Stimulated activated CD4-positive, alpha-beta T cell treated with anti-CD3 and anti-CD28 coated beads, Interleukin-2, amount 100 ng/mL, for 48 hours (primary cell): Measurements from ENCODE around the gene BPIFB2.
"Not testable (repeated sequence)": the region's sequence is repeated elsewhere in the genome, so short reads cannot be mapped to it uniquely, and the experiment has no call there.

Source experiments
- DNase-seq, 2 donors: peaks; one replicate each; pipeline ENCODE4 v3.0.0-alpha.2; 2020

BPIFB2 gene

DNA sequence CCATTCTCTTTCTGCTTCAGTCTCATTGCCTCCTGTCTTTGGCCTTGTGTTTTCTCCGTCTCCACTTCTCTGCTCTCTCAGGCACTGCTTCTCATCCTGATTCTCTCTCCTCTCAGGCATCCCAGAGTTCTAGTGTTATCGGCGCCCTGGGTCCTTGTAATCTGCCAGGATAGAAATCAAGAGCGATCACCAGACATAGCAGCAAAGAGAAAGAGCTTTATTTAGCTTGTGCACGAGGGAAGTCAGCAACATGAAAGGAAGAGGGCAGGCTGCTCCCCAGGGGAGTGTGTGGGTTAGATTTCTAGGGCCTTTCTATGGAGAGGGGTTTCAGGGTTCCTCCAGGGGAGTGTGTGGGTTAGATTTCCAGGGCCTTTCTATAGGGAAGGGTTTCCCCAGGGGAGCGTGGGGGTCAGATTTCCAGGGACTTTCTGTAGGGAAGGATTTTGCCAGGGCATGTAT is 35.8 kb upstream of the BPIFB2 start:
- no peak for DNase-seq

DNA sequence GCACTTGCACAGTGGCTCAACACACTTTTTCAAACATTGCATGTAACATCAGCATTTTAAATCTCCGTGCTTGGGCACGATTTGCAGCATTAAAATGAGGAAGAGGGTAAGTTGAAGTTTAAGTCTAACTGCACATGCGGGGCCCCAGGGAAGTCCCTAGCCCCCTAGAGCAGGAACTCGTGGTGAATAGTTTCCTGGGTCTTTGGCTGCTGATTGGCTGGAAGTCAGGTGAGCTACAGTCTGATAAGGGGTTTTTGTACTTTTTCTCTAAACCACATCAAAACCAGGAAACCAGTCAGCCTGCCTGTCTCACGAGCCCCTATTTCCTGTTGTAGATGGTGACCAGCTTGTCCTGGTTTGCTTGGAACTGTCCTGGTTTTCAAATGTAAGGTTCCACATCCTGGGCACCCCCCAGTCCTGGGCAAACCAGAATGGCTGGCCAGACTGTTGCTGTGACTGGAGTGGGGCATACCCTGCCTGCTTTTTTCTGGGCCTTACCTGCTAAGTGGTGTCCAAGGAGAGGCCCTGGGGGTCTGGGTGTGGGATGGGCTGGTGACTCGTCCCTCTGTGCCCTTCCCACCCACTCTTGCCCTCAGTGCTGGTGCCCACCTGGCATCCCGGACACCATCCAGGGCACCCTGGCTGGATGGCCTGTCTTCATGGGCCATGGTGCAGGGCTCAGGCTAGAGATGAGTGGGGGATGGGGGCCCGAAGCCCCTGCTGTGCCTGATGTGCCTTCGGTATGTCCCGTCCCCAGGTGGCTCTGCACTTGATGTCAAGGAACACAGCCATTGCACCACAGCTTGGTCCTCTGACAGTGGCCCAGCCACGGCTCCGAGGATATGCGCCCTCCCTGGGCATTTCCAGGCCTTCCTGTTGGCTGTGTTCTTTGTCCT is 35.1 kb upstream of the BPIFB2 start:
- peak; percentile 58 to 64 for DNase-seq

DNA sequence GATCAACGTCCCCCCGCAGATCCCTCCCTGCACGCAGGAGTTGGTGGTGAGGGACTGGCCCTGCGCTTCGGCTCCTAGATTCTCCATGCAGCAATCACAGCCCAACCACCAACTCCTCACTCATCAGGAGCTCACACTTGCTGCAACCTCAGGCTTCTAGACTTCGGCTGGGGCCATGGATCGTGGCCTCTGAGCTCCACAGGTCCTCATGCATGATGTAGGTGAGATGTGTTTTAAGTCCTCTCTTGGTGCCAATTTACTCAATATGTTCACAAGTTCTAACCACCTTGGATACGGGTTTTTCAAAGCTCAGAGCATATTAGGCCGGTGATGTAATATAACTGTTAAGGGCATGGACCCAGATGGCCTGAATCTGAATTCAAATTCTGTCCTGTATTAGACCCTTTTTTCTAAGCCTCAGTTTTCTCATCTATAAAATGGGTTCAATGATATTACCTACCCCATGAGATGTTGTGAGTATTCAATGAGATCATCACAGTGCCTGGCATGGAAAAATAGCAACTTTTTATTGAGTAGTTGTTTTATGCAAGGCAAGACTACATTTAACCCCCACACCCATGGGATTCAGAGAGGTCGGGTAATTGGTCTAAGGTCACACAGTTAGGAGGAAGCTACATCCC is 34.3 kb upstream of the BPIFB2 start:
- no peak for DNase-seq

DNA sequence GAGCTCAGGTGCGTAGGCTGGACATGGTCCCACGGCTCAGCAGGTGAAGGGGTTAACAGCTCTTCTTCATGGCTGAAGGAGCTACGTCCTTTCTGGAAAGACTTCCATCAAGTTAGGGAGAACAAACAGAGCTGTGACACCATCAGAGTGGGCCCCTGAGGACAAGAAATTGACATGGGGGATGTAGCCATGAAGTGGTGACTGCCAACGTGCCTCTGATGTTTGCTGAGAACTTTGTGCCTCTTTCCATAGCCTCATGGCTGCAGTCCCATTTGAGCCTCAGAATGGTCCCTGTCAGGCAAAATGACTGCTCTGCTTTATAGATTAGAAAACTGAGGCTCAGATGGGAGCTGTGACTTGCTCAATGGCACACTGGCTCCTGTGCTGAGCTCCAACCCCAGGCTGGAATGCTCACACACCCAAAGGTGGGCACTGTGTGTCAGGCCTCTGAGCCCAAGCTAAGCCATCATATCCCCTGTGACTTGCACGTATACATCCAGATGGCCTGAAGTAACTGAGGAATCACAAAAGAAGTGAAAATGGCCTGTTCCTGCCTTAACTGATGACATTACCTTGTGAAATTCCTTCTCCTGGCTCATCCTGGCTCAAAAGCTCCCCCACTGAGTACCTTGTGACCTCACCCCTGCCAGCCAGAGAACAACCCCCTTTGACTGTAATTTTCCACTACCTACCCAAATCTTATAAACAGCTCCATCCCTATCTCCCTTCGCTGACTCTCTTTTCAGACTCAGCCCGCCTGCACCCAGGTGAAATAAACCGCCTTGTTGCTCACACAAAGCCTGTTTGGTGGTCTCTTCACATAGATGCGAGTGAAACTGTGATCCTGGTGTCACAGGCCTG is 33.1 kb upstream of the BPIFB2 start:
- not testable (repeated sequence) for DNase-seq

DNA sequence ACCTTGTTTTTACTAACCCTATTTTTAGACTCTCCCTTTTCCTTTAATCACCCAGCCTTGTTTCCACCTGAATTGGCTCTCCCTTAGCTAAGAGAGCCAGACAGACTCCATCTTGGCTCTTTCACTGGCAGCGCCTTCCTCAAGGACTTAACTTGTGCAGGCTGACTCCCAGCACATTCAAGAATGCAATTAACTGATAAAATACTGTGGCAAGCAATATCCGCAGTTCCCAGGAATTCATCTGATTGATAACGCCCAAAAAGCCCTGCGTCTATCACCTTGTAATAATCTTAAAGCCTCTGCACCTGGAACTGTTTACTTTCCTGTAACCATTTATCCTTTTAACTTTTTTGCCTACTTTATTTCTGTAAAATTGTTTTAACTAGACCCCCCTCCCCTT is 32.4 kb upstream of the BPIFB2 start:
- not testable (repeated sequence) for DNase-seq

DNA sequence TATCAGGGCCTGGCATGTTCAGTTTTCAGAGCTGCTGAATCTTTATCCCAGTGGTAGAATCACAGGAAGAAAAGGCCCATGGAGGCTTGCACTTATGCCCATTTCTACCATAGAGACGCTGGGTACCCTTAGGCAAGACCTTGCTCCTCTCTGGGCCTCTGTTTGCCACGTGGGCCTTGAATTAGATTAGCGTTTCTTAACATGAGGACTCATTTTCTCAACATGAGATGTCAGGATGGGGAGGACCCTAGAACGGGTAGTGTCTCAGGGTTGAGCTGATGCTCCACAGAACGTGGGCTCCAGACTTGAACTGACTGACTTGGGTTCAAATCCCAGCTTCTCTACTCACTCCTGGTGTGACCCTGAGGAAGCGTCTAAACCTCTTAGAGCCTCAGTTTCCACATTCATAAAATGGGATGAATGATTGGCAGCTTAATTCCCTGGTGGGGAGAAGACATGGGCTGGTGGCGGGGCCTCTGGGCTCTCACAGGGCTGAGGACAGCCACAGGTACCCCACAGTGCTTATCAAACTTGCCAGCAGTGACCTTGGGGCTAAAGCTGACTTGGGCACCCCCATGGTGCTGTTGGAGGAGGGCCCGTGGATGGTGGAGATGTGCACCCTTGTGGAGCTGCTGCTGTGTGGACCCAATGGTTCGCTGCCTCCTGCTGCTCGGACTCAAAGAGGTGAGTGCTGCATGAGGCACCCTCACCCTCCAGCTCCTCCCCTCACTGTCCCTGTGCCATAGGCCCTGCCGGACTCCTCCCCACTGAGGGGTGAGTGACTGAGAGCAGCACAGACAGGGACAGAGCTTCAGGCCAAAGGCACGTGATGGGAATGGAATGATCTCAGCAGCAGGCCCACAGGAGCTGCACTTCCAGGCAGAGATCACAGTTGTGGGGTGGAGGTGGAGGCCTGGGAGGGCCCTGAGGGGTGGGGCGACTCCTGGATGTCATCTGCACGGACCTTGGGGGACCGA is 31.5 kb upstream of the BPIFB2 start:
- DNase-seq, result no peak

DNA sequence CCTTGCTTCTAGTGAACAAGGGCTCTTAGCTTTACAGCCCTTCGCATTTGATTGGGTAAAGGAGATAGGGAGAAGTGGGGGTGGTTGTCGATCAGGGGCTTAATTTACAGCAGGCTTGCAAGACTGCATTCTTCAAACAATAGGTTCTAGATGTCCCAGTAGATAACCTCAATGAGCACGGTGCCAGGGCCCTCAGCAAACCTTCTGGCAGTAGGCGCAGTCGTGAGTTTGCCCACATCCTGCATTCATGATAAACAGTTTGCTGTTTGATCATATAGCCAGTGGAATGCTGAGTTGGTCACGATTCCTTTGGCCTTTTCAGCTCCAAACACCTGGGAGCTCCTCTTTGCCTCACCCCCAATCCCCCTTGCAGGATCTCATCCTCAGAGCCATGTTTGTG is 30.8 kb upstream of the BPIFB2 start:
- DNase-seq, result no peak

DNA sequence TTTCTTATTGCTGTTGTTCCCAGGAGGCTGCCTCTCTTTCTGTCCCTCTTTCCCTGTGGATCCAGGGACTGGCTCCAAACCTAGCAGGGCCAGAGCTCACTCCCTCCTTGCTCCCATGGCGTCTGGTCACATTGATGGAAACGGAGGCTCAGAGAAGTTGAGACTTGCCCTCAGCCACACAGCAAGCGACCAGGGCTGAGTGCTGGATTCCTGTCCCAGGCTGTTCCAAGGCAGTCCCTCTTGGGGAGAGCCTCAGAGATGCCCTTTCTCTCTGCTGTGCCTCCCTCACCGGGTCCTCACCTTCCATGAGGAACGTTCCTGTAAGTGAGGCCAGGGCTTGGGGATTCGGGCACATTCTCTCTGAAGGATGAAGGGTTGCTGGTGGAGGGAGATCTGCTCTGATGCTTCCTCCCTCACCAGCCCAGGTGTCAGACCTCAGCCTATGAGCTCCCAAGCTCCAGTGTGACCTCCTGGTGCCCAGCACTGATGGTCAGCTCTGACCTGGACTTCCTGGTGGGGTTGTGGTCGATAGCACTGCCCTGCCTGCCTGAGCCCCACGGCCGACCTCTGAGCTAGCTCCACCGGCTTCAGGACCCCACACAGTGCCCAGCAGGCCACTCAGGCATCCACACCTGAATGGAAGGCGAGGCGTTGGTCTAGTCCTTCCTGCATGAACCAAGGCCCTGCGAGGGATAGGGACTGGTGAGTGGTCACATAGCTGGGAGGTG is 30.1 kb upstream of the BPIFB2 start:
- DNase-seq, result no peak

DNA sequence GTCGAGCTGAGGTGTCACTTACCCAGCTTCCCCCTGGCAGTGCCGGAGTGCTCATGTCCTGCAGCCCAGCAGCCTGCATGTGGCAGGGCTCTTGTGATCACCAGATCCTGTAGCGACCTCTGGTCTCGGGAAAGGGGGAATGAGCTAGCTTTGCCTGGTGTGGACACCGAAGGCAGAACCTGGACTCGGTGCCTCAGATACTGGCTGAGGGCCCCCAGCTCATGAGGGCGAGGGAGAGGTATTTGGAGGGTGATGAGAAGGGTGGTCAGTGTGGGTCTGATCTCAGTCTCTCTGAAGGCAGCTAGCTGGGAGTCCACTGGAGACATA is 29.5 kb upstream of the BPIFB2 start:
- DNase-seq, result no peak

DNA sequence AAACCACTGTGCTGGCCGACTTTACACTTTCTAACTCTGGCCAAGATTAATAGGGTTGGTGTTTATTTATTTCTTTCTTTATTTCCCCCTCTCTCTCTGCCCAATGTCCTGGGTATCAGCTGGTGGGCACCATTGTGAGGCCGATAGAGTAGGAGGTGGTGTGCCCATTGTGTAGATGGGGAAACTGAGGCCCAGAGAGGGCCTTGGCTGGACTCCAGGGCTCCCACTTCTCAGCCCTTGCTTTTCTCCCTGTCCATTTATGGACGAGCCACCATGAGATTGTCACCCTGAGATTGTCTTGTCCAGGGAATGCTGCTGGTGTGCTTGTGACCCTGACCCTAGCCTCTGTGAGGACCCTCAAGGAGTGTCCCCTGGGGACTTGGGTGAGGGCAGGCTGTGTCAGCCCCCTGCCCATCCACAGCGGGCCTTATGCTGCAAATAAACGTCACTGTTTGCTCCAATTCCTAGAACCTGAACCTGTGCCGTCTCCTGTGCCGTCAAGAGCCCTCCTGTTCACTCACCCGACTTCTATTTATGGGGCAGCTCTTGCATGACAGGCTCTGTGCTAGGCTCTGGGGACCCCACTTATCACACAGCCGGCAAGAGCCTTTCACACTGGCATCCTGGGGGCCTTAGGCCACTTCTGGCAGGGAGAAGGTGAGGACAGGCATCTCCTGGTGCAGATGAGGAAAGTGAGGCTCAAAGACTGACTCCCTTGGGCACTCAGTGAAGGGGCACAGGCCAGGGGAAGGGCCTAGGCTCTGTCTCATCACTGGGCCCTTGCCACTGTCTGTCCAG is 28.1 kb upstream of the BPIFB2 start:
- no peak for DNase-seq

DNA sequence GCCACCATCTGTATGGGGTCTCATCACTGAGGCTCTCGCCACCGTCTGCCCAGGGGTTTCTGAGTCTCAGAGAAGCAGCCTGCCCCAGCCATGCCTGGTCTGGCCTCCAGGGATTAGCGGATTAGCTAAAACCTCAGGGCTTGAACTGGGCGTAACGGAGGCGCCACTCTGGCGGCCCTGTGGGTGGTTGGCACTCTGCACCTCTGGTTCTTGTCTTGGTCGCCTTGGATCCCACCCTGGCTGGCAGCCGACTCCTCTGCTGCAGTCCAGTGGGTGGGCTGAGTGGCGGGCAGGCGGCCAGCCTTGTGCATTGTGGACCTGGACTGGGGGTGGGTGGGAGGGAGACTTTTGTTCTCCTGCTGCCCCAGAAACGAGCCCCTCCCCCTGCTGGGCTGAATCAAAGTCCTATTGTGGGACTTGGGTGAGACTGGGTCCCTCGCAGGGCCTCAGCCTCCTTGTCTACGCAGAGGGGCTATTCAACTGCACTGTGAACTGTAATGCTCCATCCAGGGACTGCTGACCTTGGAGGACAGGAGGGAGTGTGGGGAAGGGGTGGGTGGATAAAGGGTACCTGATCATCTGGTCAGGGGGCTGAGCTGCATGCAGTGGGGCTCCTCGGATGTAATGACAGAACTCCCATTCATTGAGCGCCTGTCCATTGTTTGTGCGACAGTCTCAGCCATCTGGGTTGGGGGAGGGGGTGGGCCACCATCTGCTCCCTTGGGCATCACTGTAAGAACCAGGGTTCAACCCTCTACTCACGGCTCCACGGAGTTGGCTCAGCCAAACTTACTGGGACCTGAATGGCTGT is 27.2 kb upstream of the BPIFB2 start:
- no peak for DNase-seq

DNA sequence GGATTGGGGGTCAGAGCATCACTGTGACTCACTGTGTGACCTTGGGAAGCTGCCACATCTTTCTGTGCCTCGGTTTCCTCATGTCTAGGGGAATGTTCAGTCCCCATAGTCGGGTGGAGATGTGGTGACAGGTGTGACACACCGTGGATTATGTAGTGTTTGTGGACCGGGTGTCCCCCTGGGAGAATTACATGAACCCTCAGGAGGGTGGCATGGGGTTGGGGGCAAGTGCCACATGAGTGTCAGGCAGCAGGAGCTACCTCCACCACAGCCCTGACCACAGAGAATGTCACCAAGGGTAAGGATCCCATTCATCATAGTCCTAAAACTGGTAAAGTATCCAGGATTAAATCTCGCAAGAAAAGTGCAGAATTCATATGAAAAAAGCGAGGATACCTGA is 26.5 kb upstream of the BPIFB2 start:
- DNase-seq, result no peak

DNA sequence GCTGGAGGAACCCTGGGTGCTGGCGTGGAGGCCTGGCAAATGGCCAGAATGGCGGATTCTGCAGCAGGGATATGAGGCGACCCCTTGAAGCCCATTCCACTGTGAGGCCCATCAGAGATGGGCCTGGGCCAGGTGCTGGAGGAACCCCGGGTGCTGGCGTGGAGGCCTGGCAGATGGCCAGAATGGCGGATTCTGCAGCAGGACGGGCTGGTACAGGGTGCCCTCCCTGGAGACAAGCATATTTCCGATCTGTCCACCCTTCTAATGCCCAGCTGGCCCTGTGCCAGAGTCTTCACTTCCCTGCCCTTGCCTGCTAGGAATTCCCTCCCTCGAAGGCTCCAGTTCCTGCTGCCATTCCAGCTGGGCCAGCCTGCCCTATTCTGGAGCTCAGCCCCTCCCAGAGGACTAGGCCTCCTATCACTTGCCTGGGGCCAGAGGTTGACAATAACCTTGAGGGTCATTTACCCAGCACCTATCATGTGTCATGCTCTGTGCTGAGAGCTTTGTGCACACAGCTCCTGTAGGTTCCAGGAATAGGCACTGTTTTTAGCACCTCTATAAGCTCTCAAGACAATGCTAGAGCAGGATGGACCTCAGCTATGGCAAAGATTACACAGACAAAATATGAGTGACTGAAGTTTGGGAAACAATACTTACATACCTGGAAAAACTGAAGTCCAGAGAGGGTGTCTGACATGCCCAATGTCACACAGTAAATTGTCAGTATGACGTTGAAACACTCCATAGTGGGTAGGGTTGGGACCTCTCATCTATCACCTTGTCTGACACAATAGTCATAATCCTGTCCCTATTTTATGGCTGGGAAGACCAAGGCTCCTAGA is 24.7 kb upstream of the BPIFB2 start:
- no peak for DNase-seq

DNA sequence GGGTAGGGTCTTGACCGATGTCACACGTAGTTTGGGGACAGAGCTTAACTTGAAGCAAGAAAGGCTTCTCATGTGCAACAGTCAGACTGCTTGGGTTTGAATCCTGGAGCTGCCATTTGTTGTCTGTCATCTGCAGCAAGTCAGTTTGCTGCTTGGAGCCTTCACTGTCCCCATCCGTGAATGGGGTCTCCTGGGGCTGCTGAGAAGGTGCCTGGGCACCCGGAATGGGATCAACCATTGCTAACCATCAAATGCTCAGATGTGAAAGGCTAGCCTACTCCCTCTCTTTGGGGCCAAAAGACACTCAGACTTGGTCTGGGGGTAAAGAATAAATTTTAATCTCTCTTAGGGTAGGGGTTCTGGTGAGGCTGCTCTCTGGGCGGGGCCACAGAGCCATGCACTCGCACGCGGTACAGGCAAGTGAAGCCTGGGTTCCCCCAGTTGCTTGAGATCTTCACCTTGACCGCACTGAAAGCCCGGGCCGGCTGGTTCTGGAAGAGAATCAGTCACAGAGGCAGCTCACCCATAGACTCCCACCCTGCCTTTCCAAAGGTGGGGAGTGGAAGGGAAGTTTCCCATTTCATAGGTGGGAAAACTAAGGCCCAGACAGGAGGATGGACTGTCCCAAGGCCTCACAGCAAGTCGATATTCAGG is 23.9 kb upstream of the BPIFB2 start:
- no peak for DNase-seq

DNA sequence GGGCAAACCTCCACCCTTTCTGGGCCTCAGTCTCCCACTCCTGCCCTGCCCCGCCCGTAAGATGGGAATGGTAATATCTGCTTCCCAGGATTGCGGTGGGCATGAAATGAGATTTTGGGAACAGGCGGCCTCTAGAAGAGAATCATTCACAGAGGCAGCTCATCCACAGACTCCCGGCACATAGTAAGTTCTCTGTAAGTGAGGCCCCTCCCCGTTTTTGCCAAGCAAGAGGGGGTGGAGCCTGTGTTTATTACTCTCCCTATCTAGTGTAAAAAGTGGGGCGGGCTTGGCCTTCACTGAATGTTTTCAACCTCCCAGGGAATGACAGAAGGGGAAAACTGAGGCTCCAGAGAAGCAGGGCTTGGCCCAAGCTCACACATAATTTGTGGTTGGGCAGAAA is 23.3 kb upstream of the BPIFB2 start:
- no peak for DNase-seq

DNA sequence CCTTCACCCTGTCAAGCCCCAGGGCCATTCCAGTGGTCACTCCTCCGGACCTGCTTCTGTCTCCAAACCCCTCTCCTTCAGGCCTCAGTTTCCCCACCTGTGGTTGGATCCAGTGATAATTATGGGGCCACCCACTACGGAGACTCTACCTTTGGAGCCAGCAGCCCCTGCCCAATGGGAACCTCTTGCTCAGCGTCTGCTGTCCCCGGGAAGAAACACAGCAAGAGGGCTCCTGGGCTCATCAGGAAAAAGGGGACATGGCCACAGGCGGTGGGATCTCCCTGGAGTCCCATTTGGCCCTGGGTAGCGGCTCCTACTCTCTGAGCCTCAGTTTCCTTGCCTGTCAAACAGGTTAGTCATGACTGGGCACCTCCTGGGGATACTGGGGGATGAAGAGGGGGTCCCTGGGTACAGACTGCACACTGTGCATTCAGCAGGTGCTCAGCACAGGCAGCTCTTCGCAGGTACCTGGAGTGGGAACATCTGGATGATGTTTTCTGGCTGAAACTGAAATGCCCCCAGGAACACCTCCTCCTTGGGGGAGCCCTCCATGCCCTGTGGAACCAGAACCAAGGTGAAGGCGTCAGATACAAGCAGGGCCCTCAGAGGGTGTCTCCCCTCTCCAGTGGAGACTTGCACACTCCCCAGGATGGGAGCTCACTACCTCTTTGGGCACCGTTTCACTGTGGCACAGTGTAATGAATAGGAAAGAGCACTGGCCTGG is 22.7 kb upstream of the BPIFB2 start:
- no peak for DNase-seq

DNA sequence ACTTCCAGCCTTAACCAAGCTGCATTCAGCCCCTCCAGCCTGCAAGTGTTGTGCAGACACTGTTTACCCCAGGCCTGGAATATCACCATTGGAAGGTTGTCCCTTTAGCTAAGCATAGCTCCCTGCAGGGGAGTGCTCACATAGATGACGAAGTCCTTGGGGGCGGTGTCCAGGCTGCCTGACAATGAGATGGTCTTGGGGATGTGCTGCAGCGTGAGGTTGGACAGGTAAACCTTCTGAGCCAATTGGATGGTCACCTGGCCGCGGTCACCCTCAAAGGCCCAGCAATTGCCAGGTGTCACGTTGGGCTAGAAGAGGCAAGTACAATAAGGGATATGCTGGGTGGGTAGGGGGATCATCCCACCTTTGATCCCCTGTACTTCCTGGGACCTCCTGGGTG is 21.9 kb upstream of the BPIFB2 start:
- no peak for DNase-seq
